Loucy (cell line): ENCODE results near the gene SUN5.

Source experiments
- H2AFZ ChIP-seq: fragments of 200-600 bp; sonication (generic); 2 replicates; pipeline ENCODE4 v1.6.0; 2016; ENCODE audit warnings: antibody characterized with exemption, mild to moderate bottlenecking, low read length, moderate library complexity
- H3F3A ChIP-seq: fragments of 200-600 bp; 2 replicates; pipeline ENCODE4 v1.6.0; 2016; ENCODE audit warnings: antibody characterized with exemption, low read depth, mild to moderate bottlenecking
- H3K27me3 ChIP-seq: fragments of 200-600 bp; sonication (generic); 2 replicates; pipeline ENCODE4 v1.6.1; 2014; ENCODE audit warnings: low read length, mild to moderate bottlenecking; ENCODE audit not compliant: insufficient read depth, poor library complexity, severe bottlenecking
- H3K36me3 ChIP-seq: fragments of 200-600 bp; sonication (generic); 2 replicates; pipeline ENCODE4 v1.6.1; 2016; ENCODE audit warnings: low read length; ENCODE audit not compliant: insufficient read depth
- H3K4me1 ChIP-seq: fragments of 200-600 bp; sonication (generic); 2 replicates; pipeline ENCODE4 v1.5.1; 2014; ENCODE audit warnings: low read length, mild to moderate bottlenecking; ENCODE audit not compliant: insufficient read depth, poor library complexity, severe bottlenecking
- H3K4me2 ChIP-seq: fragments of 200-600 bp; sonication (generic); 2 replicates; pipeline ENCODE4 v1.6.0; 2014; ENCODE audit warnings: antibody characterized with exemption, low read length, low read depth, mild to moderate bottlenecking; ENCODE audit not compliant: poor library complexity, severe bottlenecking
- H3K4me3 ChIP-seq: fragments of 200-600 bp; sonication (generic); 2 replicates; pipeline ENCODE4 v1.5.1; 2014; ENCODE audit warnings: low read length, mild to moderate bottlenecking, mixed read lengths; ENCODE audit not compliant: poor library complexity, severe bottlenecking
- H3K79me2 ChIP-seq: fragments of 200-600 bp; sonication (generic); 2 replicates; pipeline ENCODE4 v1.6.1; 2014; ENCODE audit warnings: low read length; ENCODE audit not compliant: insufficient read depth
- H3K9ac ChIP-seq: fragments of 200-600 bp; sonication (generic); 2 replicates; pipeline ENCODE4 v1.6.0; 2014; ENCODE audit warnings: mild to moderate bottlenecking, low read depth, low read length, moderate library complexity; ENCODE audit not compliant: poor library complexity, severe bottlenecking
- H3K9me2 ChIP-seq: fragments of 200-600 bp; sonication (generic); replicated peaks from 2 replicates; pipeline ENCODE4 v1.6.1; 2016; ENCODE audit warnings: low read depth, low read length, mixed read lengths
- H3K9me3 ChIP-seq: fragments of 200-600 bp; sonication (generic); 2 replicates; pipeline ENCODE4 v1.6.1; 2014; ENCODE audit warnings: mild to moderate bottlenecking, antibody characterized with exemption, low read length, low read depth; ENCODE audit not compliant: insufficient read depth
- H4K20me1 ChIP-seq: fragments of 200-600 bp; sonication (generic); 2 replicates; pipeline ENCODE4 v1.6.0; 2014; ENCODE audit warnings: antibody characterized with exemption, low read length, mild to moderate bottlenecking; ENCODE audit not compliant: insufficient read depth, poor library complexity, severe bottlenecking
- EZH2phosphoT487 ChIP-seq: fragments of 200-600 bp; IDR thresholded peaks from 2 replicates; pipeline ENCODE4 v1.6.1; 2018; ENCODE audit warnings: antibody characterized with exemption, mild to moderate bottlenecking, moderate library complexity, borderline replicate concordance
- TF ChIP-seq, protein P1 (sequence below): fragments of 200-600 bp; sonication (generic); conservative IDR thresholded peaks from 2 replicates; pipeline ENCODE4 v1.5.1; 2014; ENCODE audit warnings: mild to moderate bottlenecking, antibody characterized with exemption, low read length

SUN5 gene

DNA sequence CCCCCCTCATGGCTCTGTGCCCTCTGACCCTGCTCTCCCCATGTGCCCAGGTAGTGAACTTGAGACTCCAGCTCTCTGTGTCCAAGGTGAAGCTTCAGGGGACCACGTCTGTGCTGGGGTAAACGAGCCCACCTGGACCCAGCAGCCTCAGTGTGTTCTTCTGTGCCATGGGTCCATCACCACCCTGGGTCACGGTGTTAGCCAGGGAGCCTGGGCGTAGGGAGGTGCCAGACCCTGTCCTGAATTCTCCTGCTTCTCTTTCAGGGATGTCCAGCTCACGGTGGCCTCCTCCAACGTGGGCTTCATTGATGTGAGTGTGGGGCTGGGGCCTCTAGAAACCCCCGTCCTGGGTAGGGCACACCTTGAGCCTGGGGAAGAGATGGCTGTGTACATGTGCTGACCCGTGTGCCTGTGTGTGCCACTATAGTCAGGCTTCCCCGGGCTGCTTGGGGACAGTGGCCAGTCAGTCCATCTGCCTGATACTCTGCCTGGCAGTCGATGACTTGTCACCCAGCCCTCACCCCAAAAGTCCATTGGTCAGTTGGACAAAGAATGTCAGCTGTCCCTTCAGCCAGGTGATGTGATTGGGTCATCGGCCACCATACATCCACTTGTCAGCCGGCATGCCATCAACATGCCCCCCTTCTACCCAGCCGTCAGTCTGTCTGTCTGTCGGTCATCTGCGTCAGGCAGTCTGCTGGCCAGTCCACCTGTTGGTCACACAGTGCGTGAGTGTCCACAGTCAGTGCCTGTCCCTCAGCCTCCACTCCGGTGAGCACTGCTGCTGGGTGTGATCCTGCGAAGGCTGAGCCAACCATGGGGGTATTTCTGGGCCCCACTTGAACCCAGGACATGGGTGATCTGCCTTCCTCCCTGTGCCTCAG lies 16.3 kb upstream of the SUN5 start:
- Histone ChIP-seq H3F3A (no peaks in the 10 kb centered on the region), H3K4me2 (no peak overlapping the region), H3K9ac (no peak overlapping the region), H3K9me3 (no peaks in the 10 kb centered on the region), H3K9me2 (no peaks in the 10 kb centered on the region), H3K36me3 (no peaks in the 10 kb centered on the region), H3K4me1 (peaks cover 15% of the 10 kb centered on the region), H4K20me1 (no peaks in the 10 kb centered on the region), H3K27me3 (no peaks in the 10 kb centered on the region), H3K4me3 (no peak overlapping the region), H3K79me2 (no peaks in the 10 kb centered on the region), H2AFZ (no peak overlapping the region)
- TF ChIP-seq, protein P1, sequence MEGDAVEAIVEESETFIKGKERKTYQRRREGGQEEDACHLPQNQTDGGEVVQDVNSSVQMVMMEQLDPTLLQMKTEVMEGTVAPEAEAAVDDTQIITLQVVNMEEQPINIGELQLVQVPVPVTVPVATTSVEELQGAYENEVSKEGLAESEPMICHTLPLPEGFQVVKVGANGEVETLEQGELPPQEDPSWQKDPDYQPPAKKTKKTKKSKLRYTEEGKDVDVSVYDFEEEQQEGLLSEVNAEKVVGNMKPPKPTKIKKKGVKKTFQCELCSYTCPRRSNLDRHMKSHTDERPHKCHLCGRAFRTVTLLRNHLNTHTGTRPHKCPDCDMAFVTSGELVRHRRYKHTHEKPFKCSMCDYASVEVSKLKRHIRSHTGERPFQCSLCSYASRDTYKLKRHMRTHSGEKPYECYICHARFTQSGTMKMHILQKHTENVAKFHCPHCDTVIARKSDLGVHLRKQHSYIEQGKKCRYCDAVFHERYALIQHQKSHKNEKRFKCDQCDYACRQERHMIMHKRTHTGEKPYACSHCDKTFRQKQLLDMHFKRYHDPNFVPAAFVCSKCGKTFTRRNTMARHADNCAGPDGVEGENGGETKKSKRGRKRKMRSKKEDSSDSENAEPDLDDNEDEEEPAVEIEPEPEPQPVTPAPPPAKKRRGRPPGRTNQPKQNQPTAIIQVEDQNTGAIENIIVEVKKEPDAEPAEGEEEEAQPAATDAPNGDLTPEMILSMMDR: no peak
- TF ChIP-seq EZH2phosphoT487: no peak

DNA sequence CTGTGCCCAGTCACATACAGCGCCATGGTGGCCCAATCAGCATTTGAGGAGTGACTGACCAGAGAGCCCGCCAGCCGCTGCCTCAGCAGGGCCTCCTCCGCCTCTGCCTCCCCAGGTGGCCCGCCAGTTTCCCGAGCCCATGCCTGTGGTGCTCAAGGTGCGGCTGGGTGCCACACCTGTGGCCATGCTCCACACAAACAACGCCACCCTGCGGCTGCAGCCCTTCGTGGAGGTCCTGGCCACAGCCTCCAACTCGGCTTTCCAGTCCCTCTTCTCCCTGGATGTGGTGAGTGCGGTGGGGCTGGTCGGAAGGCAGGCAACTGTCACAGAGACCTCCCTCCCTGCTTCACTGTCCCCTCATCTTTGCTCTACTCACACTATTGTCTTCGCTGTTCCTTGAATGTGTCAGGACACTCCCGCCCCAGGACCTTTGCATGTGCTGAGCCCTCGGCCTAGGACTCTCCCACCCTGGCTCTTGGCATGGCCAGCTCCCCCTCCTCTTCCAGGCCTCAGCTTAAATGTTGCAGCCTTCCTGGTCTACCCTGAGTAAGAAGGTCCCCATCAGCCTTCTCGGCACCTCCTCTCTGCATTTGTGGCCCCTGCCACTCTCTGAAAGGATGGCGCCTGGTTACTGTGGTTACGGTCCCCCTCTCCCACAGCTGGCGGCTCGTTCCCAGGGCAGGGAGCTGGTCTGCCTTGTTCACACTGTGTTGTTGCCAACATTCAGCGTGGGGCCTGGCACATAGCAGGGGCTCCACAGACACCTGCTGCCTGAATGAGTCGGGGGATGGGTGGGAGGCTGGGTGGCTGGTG lies 15.4 kb upstream of the SUN5 start:
- H3K36me3 ChIP-seq: no peaks in the 10 kb centered on the region
- H3K79me2 ChIP-seq: no peaks in the 10 kb centered on the region
- H3K27me3 ChIP-seq: no peaks in the 10 kb centered on the region

DNA sequence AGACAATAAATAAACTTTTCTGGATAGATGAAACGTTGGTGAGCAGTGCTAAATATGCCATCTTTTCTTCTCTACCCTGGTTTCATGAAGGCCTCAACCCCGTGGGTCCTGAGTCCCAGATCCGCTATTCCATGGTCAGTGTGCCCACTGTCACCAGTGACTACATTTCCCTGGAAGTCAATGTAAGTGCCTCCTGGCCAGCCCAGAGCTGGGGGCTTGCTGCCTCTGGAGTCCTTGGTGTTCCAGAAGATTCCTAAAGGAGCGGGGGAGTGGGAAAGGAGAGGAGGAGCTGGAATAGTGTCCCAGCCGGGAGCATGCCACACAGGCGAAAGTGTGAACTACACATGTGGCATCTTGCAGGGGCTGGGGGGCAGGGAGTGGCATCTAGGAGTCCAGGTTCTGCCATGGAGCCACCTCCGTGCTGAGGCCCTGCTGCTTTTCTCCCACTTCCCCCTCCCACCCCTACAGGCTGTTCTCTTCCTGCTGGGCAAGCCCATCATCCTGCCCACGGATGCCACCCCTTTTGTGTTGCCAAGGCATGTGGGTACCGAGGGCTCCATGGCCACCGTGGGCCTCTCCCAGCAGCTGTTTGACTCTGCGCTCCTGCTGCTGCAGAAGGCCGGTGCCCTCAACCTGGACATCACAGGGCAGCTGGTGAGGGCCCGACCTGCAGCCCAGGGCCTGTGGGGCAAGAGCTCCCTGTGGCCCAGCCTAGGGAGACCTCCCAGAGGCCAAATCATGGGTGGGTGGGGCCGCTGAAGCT lies 14.1 kb upstream of the SUN5 start:
- no peak overlapping the region for H3K9ac ChIP-seq
- no peaks in the 10 kb centered on the region for H4K20me1 ChIP-seq
- H3K36me3 ChIP-seq: no peaks in the 10 kb centered on the region
- H3K27me3 ChIP-seq: no peaks in the 10 kb centered on the region
- no peaks in the 10 kb centered on the region for H3K79me2 ChIP-seq
- no peak overlapping the region for H3K4me3 ChIP-seq
- H3F3A ChIP-seq: no peaks in the 10 kb centered on the region
- TF ChIP-seq, protein P1: no peak
- TF ChIP-seq EZH2phosphoT487: no peak
- H3K9me3 ChIP-seq: no peaks in the 10 kb centered on the region
- no peak overlapping the region for H3K4me2 ChIP-seq
- peaks cover 2% of the 10 kb centered on the region for H3K4me1 ChIP-seq
- H2AFZ ChIP-seq: no peak overlapping the region
- H3K9me2 ChIP-seq: no peaks in the 10 kb centered on the region

More for the DNA sequence above, 15.4 kb upstream of the SUN5 start:
- Histone ChIP-seq H3K9me2 (no peaks in the 10 kb centered on the region), H3K4me3 (no peak overlapping the region), H3K4me2 (no peak overlapping the region), H3F3A (no peaks in the 10 kb centered on the region), H3K9me3 (no peaks in the 10 kb centered on the region), H3K4me1 (peaks cover 14% of the 10 kb centered on the region), H4K20me1 (no peaks in the 10 kb centered on the region), H2AFZ (no peak overlapping the region), H3K9ac (no peak overlapping the region)
- no peak for TF ChIP-seq EZH2phosphoT487
- TF ChIP-seq, protein P1: no peak
